NCI-H524 treated with DMSO at 0.1 percent for 48 hours (cell line): ENCODE measurements around the gene TANGO2.

Source experiments
- DNase-seq: peaks from one replicate; lab custom pipeline; 2025; lab: John Stamatoyannopoulos, UW

Gene TANGO2

GRCh38 chr22:20107471-20107901, 86.6 kb downstream of the TANGO2 start:
- no peak for DNase-seq

- no peak for DNase-seq
These were observed 87.2 kb downstream of the TANGO2 start for GRCh38 chr22:20107951-20108756.

GRCh38 chr22:20108757-20109230, 87.9 kb downstream of the TANGO2 start:
- DNase-seq, result no peak

- DNase-seq, result no peak
These were observed 88.8 kb downstream of the TANGO2 start for GRCh38 chr22:20109411-20110358.

GRCh38 chr22:20110359-20110985, 89.6 kb downstream of the TANGO2 start:
- DNase-seq, result no peak

GRCh38 chr22:20111045-20111688, 90.3 kb downstream of the TANGO2 start:
- no peak for DNase-seq

- no peak for DNase-seq
These were observed 91.0 kb downstream of the TANGO2 start for GRCh38 chr22:20111689-20112622.

GRCh38 chr22:20112623-20113511, 92.0 kb downstream of the TANGO2 start:
- no peak for DNase-seq

- DNase-seq, result no peak
These were observed 92.8 kb downstream of the TANGO2 start for GRCh38 chr22:20113551-20114310.

GRCh38 chr22:20114506-20115475, 93.9 kb downstream of the TANGO2 start:
- no peak for DNase-seq

- DNase-seq, result no peak
These were observed 94.9 kb downstream of the TANGO2 start, which contains the start of gene RANBP1 for GRCh38 chr22:20115691-20116375. Gene RANBP1 (plus strand): TSS chr22:20116104. CDS start chr22:20116185, 81 bp downstream.

- DNase-seq, result no peak
These were observed 95.6 kb downstream of the TANGO2 start for GRCh38 chr22:20116376-20116950.
